Activated naive CD4-positive, alpha-beta T cell treated with anti-CD3 and anti-CD28 coated beads, Interleukin-2, amount 50 U/mL, for 16 hours (primary cell): ENCODE data around the gene KRTAP20-1.

Experiments used
- DNase-seq: peaks from one replicate; pipeline ENCODE4 v3.0.0-alpha.2; 2020

Gene KRTAP20-1

DNA sequence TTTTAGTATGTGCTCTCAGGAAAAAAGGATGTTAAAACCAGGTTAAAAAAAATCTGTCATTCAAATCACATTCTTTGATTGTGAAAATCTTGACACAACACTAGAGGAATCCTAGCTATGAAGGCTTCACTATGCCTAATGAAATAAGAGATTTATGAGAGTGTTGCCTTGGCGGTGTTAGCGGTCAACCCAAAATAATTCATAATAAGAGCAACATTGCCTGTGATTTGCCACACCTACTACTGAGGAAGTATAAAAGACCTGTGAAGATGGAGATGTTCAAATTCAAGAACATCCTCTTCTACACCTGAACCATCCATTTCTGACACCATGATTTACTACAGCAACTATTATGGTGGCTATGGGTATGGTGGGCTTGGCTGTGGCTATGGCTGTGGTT lies at the start of gene KRTAP20-1:
TSS of gene KRTAP20-1 (plus strand) at position 301 of the 400 bp plus-strand sequence. CDS start at position 331, 30 bp downstream.
- DNase-seq = no peak

GRCh38 chr21:30567617-30568016 lies 48.6 kb upstream of the KRTAP20-1 start:
- no peak for DNase-seq

GRCh38 chr21:30577766-30578165 lies 38.5 kb upstream of the KRTAP20-1 start:
- DNase-seq = no peak

DNA sequence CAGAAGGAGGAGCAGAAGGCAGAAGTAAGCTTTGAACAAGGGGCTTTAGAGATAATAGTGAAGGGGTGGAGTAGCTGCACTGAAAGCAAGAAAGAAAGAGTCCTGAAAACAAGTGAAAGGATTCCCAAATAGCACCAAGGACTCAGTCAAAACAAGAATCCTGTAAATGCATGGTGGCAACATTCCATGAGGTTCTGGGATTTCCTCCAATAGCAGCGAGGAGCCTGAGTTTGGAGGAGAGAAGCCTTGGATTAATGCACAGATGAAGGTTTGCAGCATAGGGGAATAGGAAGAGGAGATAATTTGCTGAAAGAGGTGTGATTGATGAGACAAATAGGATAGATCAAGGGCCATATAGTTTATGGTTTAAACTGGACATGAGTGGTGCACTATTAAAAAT lies 36.9 kb upstream of the KRTAP20-1 start:
- no peak for DNase-seq

DNA sequence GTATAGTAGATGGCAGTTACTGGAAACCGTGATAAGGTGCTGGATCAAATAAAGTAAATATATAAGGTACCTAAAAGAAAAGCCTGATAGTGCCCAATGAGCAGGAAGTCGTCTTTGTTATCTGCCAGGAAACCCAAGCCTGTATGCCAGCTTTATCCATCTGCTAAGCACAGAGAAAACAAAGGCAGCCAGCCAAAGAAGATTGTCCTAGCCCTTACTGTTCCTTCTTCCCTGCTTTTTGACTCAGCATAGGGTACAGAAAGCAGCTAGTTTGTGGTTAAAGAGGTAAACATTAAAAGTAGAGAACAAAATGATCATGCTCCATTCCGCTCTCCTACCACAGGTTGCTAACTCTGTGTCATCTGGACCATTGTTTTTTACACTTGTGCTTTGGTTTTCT lies 36.1 kb upstream of the KRTAP20-1 start:
- no peak for DNase-seq

DNA sequence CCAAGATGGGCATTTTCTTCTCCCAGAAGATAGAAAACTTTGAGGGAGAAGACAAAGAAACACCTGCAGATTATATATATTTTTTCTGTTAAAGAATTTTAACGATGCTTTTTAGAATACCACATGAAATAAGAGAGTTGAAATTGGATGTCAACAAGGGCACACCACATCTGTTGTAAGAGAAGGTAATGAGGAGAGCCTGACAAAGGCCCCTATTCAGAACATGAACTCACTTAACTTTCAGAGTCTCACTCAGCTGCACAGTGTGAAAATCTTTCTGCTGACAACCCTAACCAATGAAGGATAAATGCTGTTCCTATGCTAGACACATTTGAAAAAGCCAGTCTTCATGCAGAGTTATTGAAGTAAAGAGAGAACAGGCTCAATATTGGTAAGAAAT lies 33.4 kb upstream of the KRTAP20-1 start:
- DNase-seq = no peak

GRCh38 chr21:30590297-30590696 lies 25.9 kb upstream of the KRTAP20-1 start, which contains the start of gene KRTAP22-2:
TSS of gene KRTAP22-2 (minus strand) at chr21:30590397.
- DNase-seq = no peak

DNA sequence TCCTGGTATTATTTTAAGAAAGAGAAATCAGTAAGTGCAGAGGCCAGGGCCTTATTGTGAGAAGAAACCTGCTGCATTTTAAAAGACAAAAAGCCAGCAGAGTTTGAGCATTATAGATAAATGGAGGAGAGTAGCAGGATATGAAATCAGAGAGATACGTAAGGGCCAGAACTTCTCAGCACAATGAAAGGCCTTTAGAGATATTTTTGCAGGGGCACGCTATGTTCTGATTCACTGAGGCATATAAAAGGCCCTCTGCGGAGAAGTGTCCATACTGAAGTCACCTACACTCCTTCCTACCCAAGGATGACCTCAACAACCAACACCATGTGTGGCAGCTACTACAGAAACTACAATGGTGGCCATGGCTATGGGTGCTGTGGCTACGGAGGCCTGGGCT lies 24.1 kb upstream of the KRTAP20-1 start, which contains the start of gene KRTAP6-3:
TSS of gene KRTAP6-3 (plus strand) at position 301 of the 400 bp plus-strand sequence. CDS start at position 307, 6 bp downstream.
- DNase-seq = no peak

- DNase-seq = no peak
These were observed 17.4 kb upstream of the KRTAP20-1 start, which contains the start of gene KRTAP6-2 for GRCh38 chr21:30598802-30599201. TSS of gene KRTAP6-2 (minus strand) at chr21:30598902. CDS start at chr21:30598874, 28 bp downstream.

GRCh38 chr21:30600787-30601186 lies 15.4 kb upstream of the KRTAP20-1 start, which contains the start of gene KRTAP22-1:
TSS of gene KRTAP22-1 (plus strand) at chr21:30601087.
- DNase-seq = no peak

- DNase-seq = no peak
These were observed 10.3 kb upstream of the KRTAP20-1 start for GRCh38 chr21:30605968-30606367.

GRCh38 chr21:30612132-30612531 lies 4.1 kb upstream of the KRTAP20-1 start:
- DNase-seq = no peak

DNA sequence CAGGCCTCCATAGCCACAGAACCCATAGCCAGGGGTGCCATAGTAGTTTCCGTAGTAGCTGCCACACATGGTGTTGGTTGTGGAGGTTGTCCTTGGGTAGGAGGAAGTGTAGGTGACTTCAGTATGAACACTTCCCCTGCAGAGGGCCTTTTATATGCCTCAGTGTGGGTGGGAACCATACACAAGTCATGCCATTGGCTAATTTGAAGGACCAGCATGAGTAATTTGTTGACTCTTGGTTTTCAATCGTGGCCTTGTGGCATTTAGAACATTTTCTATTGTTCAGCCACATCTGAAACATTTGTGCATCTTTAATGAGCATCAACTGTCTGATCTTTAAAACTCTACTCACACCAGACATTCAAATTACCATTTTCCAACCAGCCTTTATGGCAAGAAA lies 2.4 kb upstream of the KRTAP20-1 start, which contains the start of gene KRTAP6-1:
TSS of gene KRTAP6-1 (minus strand) at position 95 of the 400 bp plus-strand sequence. CDS start at position 69, 26 bp downstream.
- no peak for DNase-seq

GRCh38 chr21:30615199-30615598 lies 1.0 kb upstream of the KRTAP20-1 start:
- DNase-seq = no peak

DNA sequence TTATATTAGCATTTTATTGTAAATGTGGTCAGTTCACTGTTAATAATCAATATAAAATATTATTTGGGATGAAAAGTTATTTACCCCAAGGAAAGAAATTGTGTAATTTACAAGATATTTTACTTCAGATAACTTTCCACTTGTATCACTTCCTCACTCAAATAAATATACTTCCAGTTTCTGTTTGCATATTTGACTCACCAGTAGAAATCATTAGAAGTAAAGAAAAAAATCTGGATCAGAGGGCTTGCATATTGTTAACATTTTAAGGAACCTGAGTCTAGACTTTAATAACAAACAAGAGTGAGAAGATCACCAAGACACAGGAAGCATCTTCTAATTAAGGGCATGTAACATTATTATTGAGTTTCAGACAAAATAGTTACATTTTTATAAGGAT lies 3.9 kb downstream of the KRTAP20-1 start:
- DNase-seq = no peak

- no peak for DNase-seq
These were observed 4.3 kb downstream of the KRTAP20-1 start, which contains the start of gene KRTAP20-4 for GRCh38 chr21:30620522-30620921. TSS of gene KRTAP20-4 (plus strand) at chr21:30620627.

DNA sequence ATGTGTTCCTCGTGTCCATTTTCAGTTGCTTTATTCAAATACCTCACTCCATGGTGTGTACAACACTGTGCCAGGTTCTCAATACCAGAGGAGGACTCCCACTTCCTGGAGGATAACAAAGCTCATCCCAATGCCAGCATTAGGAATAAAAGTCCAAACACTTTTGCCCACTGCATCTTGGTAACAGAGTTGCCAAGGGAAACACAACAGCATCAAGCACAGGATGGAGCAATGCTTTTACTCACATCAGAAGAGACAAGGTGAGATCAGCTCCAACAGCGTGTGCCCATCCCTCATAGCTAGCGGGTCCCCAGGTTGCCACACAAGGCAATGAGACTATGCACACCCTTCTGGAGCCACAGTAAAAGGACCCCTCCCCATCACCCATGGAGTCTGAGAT lies 7.1 kb downstream of the KRTAP20-1 start:
- DNase-seq = no peak

DNA sequence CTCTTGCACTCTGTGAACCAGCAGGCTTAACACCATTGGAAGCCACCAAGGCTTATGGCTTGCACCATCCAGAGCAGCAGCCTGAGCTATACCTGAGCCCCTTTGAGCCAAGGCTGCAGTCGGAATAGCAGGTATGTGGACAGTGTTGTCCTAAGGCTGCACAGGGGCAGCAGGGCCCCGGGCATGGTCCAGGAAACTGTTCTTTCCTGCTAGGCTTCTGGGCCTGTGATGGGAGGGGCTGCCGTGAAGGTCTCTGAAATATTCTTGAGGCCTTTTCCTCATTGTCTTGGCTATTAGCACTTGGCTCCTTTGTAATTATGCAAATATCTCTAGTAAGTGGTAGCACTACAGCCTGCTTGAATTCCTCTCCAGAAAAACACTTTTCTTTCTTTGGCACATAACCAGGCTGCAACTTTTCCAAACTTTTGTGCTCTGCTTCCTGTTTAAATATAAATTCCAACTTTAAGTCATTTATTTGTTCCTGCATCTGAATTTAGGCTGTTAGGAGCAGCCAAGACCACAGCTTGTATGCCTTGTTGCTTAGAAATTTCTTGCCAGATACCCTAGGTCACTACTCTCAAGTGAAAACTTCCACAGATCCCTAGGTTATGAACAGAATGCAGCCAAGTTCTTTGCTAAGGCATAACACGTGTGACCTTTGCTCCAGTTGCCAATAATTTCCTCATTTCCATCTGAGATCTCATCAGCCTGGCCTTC lies 9.4 kb downstream of the KRTAP20-1 start:
- DNase-seq = no peak

- DNase-seq = no peak
These were observed 11.9 kb downstream of the KRTAP20-1 start for GRCh38 chr21:30628109-30628508.

DNA sequence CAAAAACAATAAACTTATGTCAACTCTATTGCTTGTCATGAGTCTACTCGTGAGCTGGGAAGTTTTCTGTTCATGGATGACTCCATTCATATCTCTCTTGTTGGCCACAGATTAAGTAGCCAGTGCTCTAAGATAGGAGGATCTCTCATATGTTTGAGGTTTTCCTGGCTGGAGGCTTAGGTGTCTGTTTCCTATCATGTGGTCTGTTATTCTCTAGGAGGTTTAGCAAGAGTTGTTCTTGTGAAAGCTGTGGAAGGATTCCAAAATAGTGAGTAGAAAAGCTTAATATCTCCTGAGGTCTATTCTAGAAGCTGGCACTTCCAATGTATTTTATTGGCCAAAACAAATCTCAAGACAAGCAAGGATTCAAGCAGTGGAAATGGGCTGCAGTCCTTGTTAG lies 13.0 kb downstream of the KRTAP20-1 start:
- no peak for DNase-seq

GRCh38 chr21:30634906-30635305 lies 18.7 kb downstream of the KRTAP20-1 start, which contains the start of gene KRTAP20-2:
TSS of gene KRTAP20-2 (plus strand) at chr21:30635206. CDS start at chr21:30635264, 58 bp downstream.
- DNase-seq = no peak

- no peak for DNase-seq
These were observed 22.5 kb downstream of the KRTAP20-1 start for GRCh38 chr21:30638686-30639085.

GRCh38 chr21:30642564-30642963 lies 26.3 kb downstream of the KRTAP20-1 start, which contains the start of gene KRTAP20-3:
TSS of gene KRTAP20-3 (plus strand) at chr21:30642864.
- DNase-seq = no peak

DNA sequence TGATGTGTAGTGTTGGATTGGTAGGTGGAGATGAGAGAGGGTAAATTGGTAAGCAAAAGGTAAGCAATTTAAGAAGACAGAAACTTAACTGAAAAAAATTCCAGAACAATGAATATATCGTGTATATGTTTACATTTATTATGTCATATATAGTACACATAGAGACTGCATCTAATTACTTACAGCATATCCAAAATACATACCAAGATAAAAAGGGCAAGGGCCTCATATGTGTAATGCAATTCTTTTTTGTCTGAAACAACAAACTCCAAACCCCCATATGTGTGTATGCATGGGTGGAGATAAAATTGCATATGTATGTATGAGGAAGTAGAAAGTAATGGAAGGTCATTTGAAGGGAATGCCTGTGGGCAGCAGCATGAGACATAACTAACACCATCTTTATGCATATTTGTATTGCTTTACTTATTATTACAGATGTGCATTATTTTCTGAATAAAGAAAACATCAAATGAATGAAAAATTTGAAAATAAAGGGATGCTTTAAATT lies 30.7 kb downstream of the KRTAP20-1 start:
- no peak for DNase-seq
